Measurements from ENCODE around the gene TM7SF2. TPM values are rescaled to one million over a fixed set of nuclear protein-coding genes. Genes with fewer than 3 reads are reported as not detected.
A peak's percentile ranks its signal among the peaks of the same experiment; 100 is the strongest.

The TM7SF2 gene
- total and polyA plus RNA-seq, 7 experiments from 2014 or later: 15.0 to 37.8 (median 22.6) TPM

GRCh38 chr11:65132238-65132987 is 20.7 kb downstream of the TM7SF2 start:
- Histone ChIP-seq H3K36me3 (ENCODE audit: control insufficient read depth in 2 of 3, insufficient read depth in 3 of 3, low read length in 3 of 3) (peaks cover under 1 to 66% (median 30%) of the 10 kb centered on the region in 3 experiments), H3K4me1 (ENCODE audit: control insufficient read depth in 2 of 2, insufficient read depth in 2 of 2, low read length in 2 of 2) (peaks cover 10 to 21% of the 10 kb centered on the region in 2 donors), H3K27ac (ENCODE audit: low read depth, low read length) (peak overlapping the region; percentile 99), H3K27me3 (ENCODE audit: control insufficient read depth in 2 of 2, insufficient read depth in 2 of 2, low read length in 2 of 2) (no peaks in the 10 kb centered on the region), H3K4me3 (ENCODE audit: low read length) (no peak overlapping the region), H3K9me3 (ENCODE audit: control insufficient read depth in 2 of 3, low read length in 3 of 3) (no peaks in the 10 kb centered on the region)
- peaks cover 26 to 46% (median 40%) of the 10 kb centered on the region in 7 donors for H3K4me1 Mint-ChIP-seq
- intact Hi-C loops (cut with micrococcal nuclease): no loop called here
- H3K27me3 Mint-ChIP-seq: no peaks in the 10 kb centered on the region
- ChIA-PET CTCF (interaction anchor here (0.6 kb wide), 1 partner anchor 869 kb away, joined by 5 read pairs; no protein-coding TSS in a partner anchor), POLR2A (interaction anchor here (0.6 to 8.9 kb wide), 6 partner anchors 12 to 390 kb away, joined by 3 to 237 read pairs (median 7); partner anchors contain the start of genes FAU, MRPL49, TM7SF2 and ZNHIT2)
- H3K9me3 Mint-ChIP-seq: peaks cover 0 to 3% (median 0%) of the 10 kb centered on the region in 11 donors
- peaks cover 0 to 16% (median 4%) of the 10 kb centered on the region in 5 donors for H3K36me3 Mint-ChIP-seq
- ATAC-seq (no peak), DNase-seq (no peak)
- peak overlapping the region; percentile 77 to 100 (median 98) for H3K4me3 Mint-ChIP-seq
- H3K27ac Mint-ChIP-seq: peak overlapping the region; percentile 38 to 100 (median 99)

- H3K27ac Mint-ChIP-seq: peak overlapping the region; percentile 97 to 100 (median 99)
- H3K4me3 ChIP-seq (ENCODE audit: low read length): peak overlapping the region; percentile 90
- H3K27me3 ChIP-seq (ENCODE audit: control insufficient read depth in 2 of 2, insufficient read depth in 2 of 2, low read length in 2 of 2): no peaks in the 10 kb centered on the region
- peaks cover 0 to 16% (median 4%) of the 10 kb centered on the region in 5 donors for H3K36me3 Mint-ChIP-seq
- H3K4me1 ChIP-seq (ENCODE audit: control insufficient read depth in 2 of 2, insufficient read depth in 2 of 2, low read length in 2 of 2): peaks cover 10 to 21% of the 10 kb centered on the region in 2 donors
- H3K4me3 Mint-ChIP-seq: peak overlapping the region; percentile 89 to 100 (median 99)
- intact Hi-C loops (cut with micrococcal nuclease): no loop called here
- no peaks in the 10 kb centered on the region for H3K9me3 ChIP-seq (ENCODE audit: control insufficient read depth in 2 of 3, low read length in 3 of 3)
- CTCF ChIA-PET: no interaction called here
- DNase-seq (peak in 2 of 9 donors; percentile 39 to 58), ATAC-seq (no peak)
- H3K27me3 Mint-ChIP-seq: no peaks in the 10 kb centered on the region
- peak overlapping the region; percentile 99 for H3K27ac ChIP-seq (ENCODE audit: low read depth, low read length)
- peaks cover 0 to 3% (median 0%) of the 10 kb centered on the region in 11 donors for H3K9me3 Mint-ChIP-seq
- H3K4me1 Mint-ChIP-seq: peaks cover 31 to 50% (median 40%) of the 10 kb centered on the region in 7 donors
- POLR2A ChIA-PET: interaction anchor here (2.7 to 8.9 kb wide), 5 partner anchors 12 to 47 kb away, joined by 12 to 237 read pairs (median 40); partner anchors contain the start of genes FAU, MRPL49, TM7SF2 and VPS51
- H3K36me3 ChIP-seq (ENCODE audit: control insufficient read depth in 2 of 3, insufficient read depth in 3 of 3, low read length in 3 of 3): peaks cover 0 to 58% (median 24%) of the 10 kb centered on the region in 3 experiments
Measured at GRCh38 chr11:65132988-65133700, 21.5 kb downstream of the TM7SF2 start.

GRCh38 chr11:65133724-65134123 is 22.1 kb downstream of the TM7SF2 start:
- peak overlapping the region; percentile 97 to 100 (median 99) for H3K27ac Mint-ChIP-seq
- intact Hi-C loops (cut with micrococcal nuclease): loop anchor here (1.0 to 2.0 kb wide), 6 partner anchors 16 to 482 kb away; partner anchors contain the start of genes PCNX3 (in 2 of the 2), MAP3K11 (in 1 of the 2), SNX15 (in 1 of the 2) and TIGD3 (in 1 of the 2)
- ATAC-seq: no peak
- Histone ChIP-seq H3K4me3 (ENCODE audit: low read length) (peak overlapping the region; percentile 90), H3K27me3 (ENCODE audit: control insufficient read depth in 2 of 2, insufficient read depth in 2 of 2, low read length in 2 of 2) (no peaks in the 10 kb centered on the region), H3K9me3 (ENCODE audit: control insufficient read depth in 2 of 3, low read length in 3 of 3) (no peaks in the 10 kb centered on the region), H3K27ac (ENCODE audit: low read depth, low read length) (peak overlapping the region; percentile 99), H3K36me3 (ENCODE audit: control insufficient read depth in 2 of 3, insufficient read depth in 3 of 3, low read length in 3 of 3) (peaks cover 0 to 53% (median 24%) of the 10 kb centered on the region in 3 experiments), H3K4me1 (ENCODE audit: control insufficient read depth in 2 of 2, insufficient read depth in 2 of 2, low read length in 2 of 2) (peaks cover 10 to 21% of the 10 kb centered on the region in 2 donors)
- peaks cover 0 to 16% (median 4%) of the 10 kb centered on the region in 5 donors for H3K36me3 Mint-ChIP-seq
- POLR2A ChIA-PET: interaction anchor here (0.7 to 8.9 kb wide), 9 partner anchors 11 to 364 kb away, joined by 3 to 237 read pairs (median 18); partner anchors contain the start of genes FAU, MALAT1, MRPL49 and TM7SF2
- CTCF ChIA-PET: interaction anchor here (0.6 kb wide), 1 partner anchor 1299 kb away, joined by 3 read pairs; no protein-coding TSS in a partner anchor
- DNase-seq: no peak
- H3K4me3 Mint-ChIP-seq: peak overlapping the region; percentile 89 to 100 (median 99)
- H3K9me3 Mint-ChIP-seq: peaks cover 0 to 3% (median 0%) of the 10 kb centered on the region in 11 donors
- H3K27me3 Mint-ChIP-seq: no peaks in the 10 kb centered on the region
- peaks cover 31 to 50% (median 40%) of the 10 kb centered on the region in 7 donors for H3K4me1 Mint-ChIP-seq

GRCh38 chr11:65134240-65134951 is 22.7 kb downstream of the TM7SF2 start, which contains the start of gene SYVN1:
SYVN1 (minus strand) TSS chr11:65134519; CDS start chr11:65133601, 918 bp downstream.
- no peaks in the 10 kb centered on the region for H3K27me3 ChIP-seq (ENCODE audit: control insufficient read depth in 2 of 2, insufficient read depth in 2 of 2, low read length in 2 of 2)
- no peaks in the 10 kb centered on the region for H3K27me3 Mint-ChIP-seq
- CTCF ChIA-PET: interaction anchor here (0.6 to 2.6 kb wide), 6 partner anchors 12 to 1298 kb away, joined by 3 to 12 read pairs (median 3); partner anchors contain the start of genes FAU and MRPL49
- DNase-seq (peak; percentile 88 to 95 (median 93)), ATAC-seq (peak; percentile 88)
- intact Hi-C loops (cut with micrococcal nuclease): loop anchor here (1.0 to 2.0 kb wide), 6 partner anchors 17 to 481 kb away; partner anchors contain the start of genes PCNX3 (in 2 of the 2), MAP3K11 (in 1 of the 2), SNX15 (in 1 of the 2) and TIGD3 (in 1 of the 2)
- H3K9me3 Mint-ChIP-seq: peaks cover 0 to 3% (median 0%) of the 10 kb centered on the region in 11 donors
- peak within 1 kb of the TSS; percentile 99 for H3K27ac ChIP-seq (ENCODE audit: low read depth, low read length)
- H3K36me3 ChIP-seq (ENCODE audit: control insufficient read depth in 2 of 3, insufficient read depth in 3 of 3, low read length in 3 of 3): peaks cover 0 to 46% (median 23%) of the 10 kb centered on the region in 3 experiments
- H3K9me3 ChIP-seq (ENCODE audit: control insufficient read depth in 2 of 3, low read length in 3 of 3): no peaks in the 10 kb centered on the region
- H3K27ac Mint-ChIP-seq: peak within 1 kb of the TSS; percentile 97 to 100 (median 99)
- peak within 1 kb of the TSS; percentile 90 for H3K4me3 ChIP-seq (ENCODE audit: low read length)
- peaks cover 10 to 21% of the 10 kb centered on the region in 2 donors for H3K4me1 ChIP-seq (ENCODE audit: control insufficient read depth in 2 of 2, insufficient read depth in 2 of 2, low read length in 2 of 2)
- H3K4me1 Mint-ChIP-seq: peaks cover 31 to 50% (median 40%) of the 10 kb centered on the region in 7 donors
- H3K4me3 Mint-ChIP-seq: peak within 1 kb of the TSS; percentile 89 to 100 (median 99)
- peaks cover 0 to 16% (median 4%) of the 10 kb centered on the region in 5 donors for H3K36me3 Mint-ChIP-seq
- POLR2A ChIA-PET: interaction anchor here (0.6 to 8.9 kb wide), 47 partner anchors 8 to 1248 kb away, joined by 3 to 237 read pairs (median 4); partner anchors contain the start of genes CAPN1, CDC42EP2, CDCA5 and DPF2

GRCh38 chr11:65134952-65135632 is 23.4 kb downstream of the TM7SF2 start:
- peak in 8 of 9 donors; percentile 75 to 94 (median 92) for DNase-seq
- intact Hi-C loops (cut with micrococcal nuclease): loop anchor here (1.0 to 5.0 kb wide), 14 partner anchors 13 to 1453 kb away; partner anchors contain the start of genes CAPN1 (in 2 of the 2), CDCA5 (in 2 of the 2), FAU (in 2 of the 2) and MRPL49 (in 2 of the 2)
- H3K36me3 ChIP-seq (ENCODE audit: control insufficient read depth in 2 of 3, insufficient read depth in 3 of 3, low read length in 3 of 3): peaks cover 0 to 39% (median 16%) of the 10 kb centered on the region in 3 experiments
- Mint-ChIP-seq H3K27ac (peak overlapping the region; percentile 97 to 100 (median 99)), H3K9me3 (peaks cover 0 to 3% (median 0%) of the 10 kb centered on the region in 11 donors), H3K27me3 (peaks cover 0 to 3% (median 0%) of the 10 kb centered on the region in 5 donors), H3K4me1 (peaks cover 31 to 50% (median 40%) of the 10 kb centered on the region in 7 donors), H3K36me3 (peaks cover 0 to 16% (median 4%) of the 10 kb centered on the region in 5 donors), H3K4me3 (peak overlapping the region; percentile 89 to 100 (median 99))
- POLR2A ChIA-PET: interaction anchor here (0.5 to 8.9 kb wide), 57 partner anchors 8 to 1249 kb away, joined by 3 to 237 read pairs (median 4); partner anchors contain the start of genes CAPN1, CDC42EP2, CDCA5 and DPF2
- H3K27me3 ChIP-seq (ENCODE audit: control insufficient read depth in 2 of 2, insufficient read depth in 2 of 2, low read length in 2 of 2): no peaks in the 10 kb centered on the region
- no peaks in the 10 kb centered on the region for H3K9me3 ChIP-seq (ENCODE audit: control insufficient read depth in 2 of 3, low read length in 3 of 3)
- H3K4me3 ChIP-seq (ENCODE audit: low read length): peak overlapping the region; percentile 90
- H3K27ac ChIP-seq (ENCODE audit: low read depth, low read length): peak overlapping the region; percentile 99
- ATAC-seq: peak; percentile 90
- peaks cover 10 to 21% of the 10 kb centered on the region in 2 donors for H3K4me1 ChIP-seq (ENCODE audit: control insufficient read depth in 2 of 2, insufficient read depth in 2 of 2, low read length in 2 of 2)
- CTCF ChIA-PET: interaction anchor here (0.6 to 2.6 kb wide), 7 partner anchors 13 to 941 kb away, joined by 3 to 12 read pairs (median 3); partner anchors contain the start of genes FAU and MRPL49
